Measurements from ENCODE around the gene CBX2. TPM values are rescaled to one million over a fixed set of nuclear protein-coding genes. Genes with fewer than 3 reads are reported as not detected.

CBX2 gene
- total RNA-seq, 1 experiment from 2014 or later = 4.8 TPM

DNA sequence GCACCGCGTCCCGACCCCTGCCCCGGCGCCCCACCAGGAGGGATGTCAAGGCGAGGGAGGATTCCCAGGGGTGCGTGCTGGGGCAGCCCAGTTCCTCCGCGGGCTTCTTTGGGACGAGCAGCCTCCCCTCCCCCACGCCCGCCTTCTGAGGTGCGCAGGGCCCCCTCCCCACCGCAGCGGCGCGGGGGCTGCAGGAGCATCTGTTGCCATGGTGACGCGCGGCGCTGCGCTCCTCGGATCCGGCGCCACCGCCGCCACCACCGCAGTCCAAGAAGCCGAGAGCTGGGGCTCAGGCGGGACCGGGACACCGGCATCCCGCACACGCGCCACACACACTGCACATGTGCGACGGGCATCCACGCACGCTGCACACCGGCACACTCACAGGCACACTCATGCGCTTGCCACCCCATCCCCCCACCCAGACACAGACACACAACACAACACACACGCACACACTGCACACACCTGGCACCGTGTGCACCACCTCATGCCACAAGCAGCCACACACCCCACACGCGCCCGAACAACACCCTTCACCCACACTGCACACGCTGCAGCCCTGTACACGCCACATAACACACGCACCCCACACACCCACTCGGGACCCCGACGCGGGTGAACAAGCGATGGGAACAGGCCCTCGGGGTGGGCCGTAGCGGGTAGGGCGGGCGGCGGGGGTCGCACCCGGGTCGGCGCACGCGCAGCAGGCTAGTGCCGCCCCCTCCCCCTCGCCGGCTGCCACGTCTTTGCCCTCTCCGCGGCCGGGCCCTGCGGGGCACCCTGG is 30.2 kb upstream of the CBX2 start:
- no peak for DNase-seq
- H3K27me3 ChIP-seq (ENCODE audit: low read length) = no peaks in the 10 kb centered on the region
- no peaks in the 10 kb centered on the region for H3K9me2 ChIP-seq (replicated peaks; ENCODE audit: insufficient read depth, low read length)
- H2AFZ ChIP-seq (ENCODE audit: low read length) = no peak overlapping the region
- no peaks in the 10 kb centered on the region for H3K36me3 ChIP-seq (ENCODE audit: insufficient read depth, low read length)
- no peak overlapping the region for H3K9ac ChIP-seq (ENCODE audit: low read length)
- H3K4me2 ChIP-seq (ENCODE audit: low read depth, low read length, poor library complexity, severe bottlenecking) = no peak overlapping the region
- no peaks in the 10 kb centered on the region for H3K4me1 ChIP-seq (ENCODE audit: low read length)
- H3K9me3 ChIP-seq (ENCODE audit: low read length) = no peaks in the 10 kb centered on the region
- H3K4me3 ChIP-seq (ENCODE audit: low read length) = no peak overlapping the region
- no peaks in the 10 kb centered on the region for H3K79me2 ChIP-seq (ENCODE audit: low read length)
- no peaks in the 10 kb centered on the region for H4K20me1 ChIP-seq (ENCODE audit: insufficient read depth, low read depth, low read length)
- H3K27ac ChIP-seq (ENCODE audit: low read length) = no peak overlapping the region

DNA sequence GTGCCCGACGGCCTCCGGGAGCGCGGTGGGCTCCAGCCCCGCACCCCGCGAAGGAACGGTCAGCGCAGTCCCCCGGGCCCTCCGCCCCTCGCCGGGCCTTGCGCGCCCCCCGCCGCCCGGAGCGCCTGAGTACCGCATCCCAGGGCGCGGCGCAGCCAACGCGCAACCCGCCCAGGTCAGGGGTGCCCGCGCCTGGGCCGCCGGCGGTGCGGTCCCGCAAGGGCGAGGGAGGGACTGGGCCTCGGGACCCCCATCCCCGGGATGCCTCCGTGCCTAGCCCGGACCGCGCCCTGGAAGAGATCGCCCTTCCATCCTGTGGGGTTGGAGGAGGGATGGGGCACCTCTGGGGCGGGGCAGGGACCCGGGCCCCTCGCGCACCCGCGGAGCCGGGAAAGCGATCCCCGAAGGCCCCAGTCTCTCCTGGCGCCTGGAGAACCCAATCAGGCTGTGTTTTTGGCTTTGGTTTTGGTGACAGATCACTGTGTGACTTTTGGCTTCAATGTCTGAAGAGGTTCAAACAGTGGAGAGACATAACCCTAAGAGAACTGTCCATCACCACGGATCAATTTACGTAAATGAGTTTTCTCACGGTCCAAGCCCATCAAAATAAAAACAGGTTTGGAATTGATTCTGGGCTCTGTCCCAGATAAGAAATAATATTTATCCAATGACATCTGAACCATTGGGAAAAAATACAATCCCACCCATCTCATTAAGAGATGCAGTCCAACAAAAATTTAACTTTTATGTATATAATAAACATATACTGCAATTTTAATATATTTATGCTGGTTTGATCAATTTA is 29.5 kb upstream of the CBX2 start:
- no peaks in the 10 kb centered on the region for H3K79me2 ChIP-seq (ENCODE audit: low read length)
- no peaks in the 10 kb centered on the region for H3K9me3 ChIP-seq (ENCODE audit: low read length)
- H4K20me1 ChIP-seq (ENCODE audit: insufficient read depth, low read depth, low read length) = no peaks in the 10 kb centered on the region
- no peak overlapping the region for H3K4me3 ChIP-seq (ENCODE audit: low read length)
- no peak overlapping the region for H3K4me2 ChIP-seq (ENCODE audit: low read depth, low read length, poor library complexity, severe bottlenecking)
- H3K27me3 ChIP-seq (ENCODE audit: low read length) = no peaks in the 10 kb centered on the region
- no peak overlapping the region for H2AFZ ChIP-seq (ENCODE audit: low read length)
- no peak overlapping the region for H3K9ac ChIP-seq (ENCODE audit: low read length)
- DNase-seq = no peak
- H3K36me3 ChIP-seq (ENCODE audit: insufficient read depth, low read length) = no peaks in the 10 kb centered on the region
- no peaks in the 10 kb centered on the region for H3K9me2 ChIP-seq (replicated peaks; ENCODE audit: insufficient read depth, low read length)
- H3K4me1 ChIP-seq (ENCODE audit: low read length) = no peaks in the 10 kb centered on the region
- no peak overlapping the region for H3K27ac ChIP-seq (ENCODE audit: low read length)

DNA sequence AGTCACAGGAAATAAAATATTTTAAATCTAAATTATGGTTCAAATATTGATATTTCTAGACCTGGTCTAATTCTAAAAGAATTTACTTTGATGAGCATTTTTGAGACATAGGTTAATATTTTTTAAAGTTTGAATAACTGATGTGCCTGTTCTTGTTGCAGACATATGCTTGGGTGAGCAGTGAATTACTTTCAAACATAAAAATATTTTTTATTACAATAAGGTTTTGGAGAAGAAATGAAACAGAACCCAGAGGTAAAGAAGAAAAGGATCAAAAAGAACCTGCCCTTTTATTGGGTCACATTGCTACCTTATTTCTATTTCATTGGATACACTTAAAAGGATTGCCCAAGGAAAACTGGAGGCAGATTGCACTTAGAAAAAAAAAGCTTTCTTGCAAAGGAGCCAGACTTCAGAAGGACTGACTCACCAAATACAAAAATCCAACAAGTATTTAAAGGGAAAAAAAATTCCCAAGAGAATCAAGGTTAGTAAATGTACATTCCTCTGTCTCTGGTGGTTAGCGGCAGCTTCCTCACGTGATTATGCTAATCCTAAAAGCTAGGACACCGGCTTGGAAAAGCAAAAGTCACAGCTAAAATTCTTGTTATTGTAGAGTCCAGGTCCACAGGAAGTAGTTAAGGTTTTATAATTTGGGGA is 28.7 kb upstream of the CBX2 start:
- Histone ChIP-seq H3K9me2 (replicated peaks; ENCODE audit: insufficient read depth, low read length) (no peaks in the 10 kb centered on the region), H3K27me3 (ENCODE audit: low read length) (no peaks in the 10 kb centered on the region)

DNA sequence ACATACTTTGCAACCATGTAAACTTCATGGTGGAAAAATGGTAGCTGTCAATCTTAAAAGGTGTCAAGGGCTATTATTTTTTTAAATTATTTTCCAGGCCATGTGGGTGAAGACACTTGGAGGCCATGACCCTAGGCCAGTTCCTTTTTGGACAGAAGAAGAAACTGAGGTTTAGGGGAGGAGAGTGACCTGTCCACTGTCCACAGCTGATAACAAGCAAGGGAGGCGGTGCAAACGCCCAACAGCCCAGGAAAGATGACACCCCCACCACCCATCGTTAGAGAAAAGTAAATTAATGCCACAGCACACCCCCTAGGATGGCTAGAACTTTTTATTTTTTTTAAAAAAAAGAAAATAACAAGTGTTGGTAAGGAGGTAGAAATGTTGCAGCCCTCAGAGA is 28.0 kb upstream of the CBX2 start:
- H3K4me1 ChIP-seq (ENCODE audit: low read length) = no peaks in the 10 kb centered on the region
- H3K4me3 ChIP-seq (ENCODE audit: low read length) = no peak overlapping the region
- no peak overlapping the region for H3K27ac ChIP-seq (ENCODE audit: low read length)
- H4K20me1 ChIP-seq (ENCODE audit: insufficient read depth, low read depth, low read length) = no peaks in the 10 kb centered on the region
- H3K27me3 ChIP-seq (ENCODE audit: low read length) = no peaks in the 10 kb centered on the region
- no peak for DNase-seq
- H3K79me2 ChIP-seq (ENCODE audit: low read length) = no peaks in the 10 kb centered on the region
- no peak overlapping the region for H3K9ac ChIP-seq (ENCODE audit: low read length)
- no peaks in the 10 kb centered on the region for H3K9me2 ChIP-seq (replicated peaks; ENCODE audit: insufficient read depth, low read length)
- H3K36me3 ChIP-seq (ENCODE audit: insufficient read depth, low read length) = no peaks in the 10 kb centered on the region
- no peak overlapping the region for H3K4me2 ChIP-seq (ENCODE audit: low read depth, low read length, poor library complexity, severe bottlenecking)
- no peak overlapping the region for H2AFZ ChIP-seq (ENCODE audit: low read length)
- no peaks in the 10 kb centered on the region for H3K9me3 ChIP-seq (ENCODE audit: low read length)

More for the DNA sequence above, 28.7 kb upstream of the CBX2 start:
- no peak overlapping the region for H3K4me2 ChIP-seq (ENCODE audit: low read depth, low read length, poor library complexity, severe bottlenecking)
- H3K9me3 ChIP-seq (ENCODE audit: low read length) = no peaks in the 10 kb centered on the region
- no peaks in the 10 kb centered on the region for H3K79me2 ChIP-seq (ENCODE audit: low read length)
- no peak overlapping the region for H2AFZ ChIP-seq (ENCODE audit: low read length)
- no peak overlapping the region for H3K9ac ChIP-seq (ENCODE audit: low read length)
- no peak overlapping the region for H3K27ac ChIP-seq (ENCODE audit: low read length)
- H3K4me3 ChIP-seq (ENCODE audit: low read length) = no peak overlapping the region
- DNase-seq = no peak
- no peaks in the 10 kb centered on the region for H3K36me3 ChIP-seq (ENCODE audit: insufficient read depth, low read length)
- H4K20me1 ChIP-seq (ENCODE audit: insufficient read depth, low read depth, low read length) = no peaks in the 10 kb centered on the region
- no peaks in the 10 kb centered on the region for H3K4me1 ChIP-seq (ENCODE audit: low read length)

DNA sequence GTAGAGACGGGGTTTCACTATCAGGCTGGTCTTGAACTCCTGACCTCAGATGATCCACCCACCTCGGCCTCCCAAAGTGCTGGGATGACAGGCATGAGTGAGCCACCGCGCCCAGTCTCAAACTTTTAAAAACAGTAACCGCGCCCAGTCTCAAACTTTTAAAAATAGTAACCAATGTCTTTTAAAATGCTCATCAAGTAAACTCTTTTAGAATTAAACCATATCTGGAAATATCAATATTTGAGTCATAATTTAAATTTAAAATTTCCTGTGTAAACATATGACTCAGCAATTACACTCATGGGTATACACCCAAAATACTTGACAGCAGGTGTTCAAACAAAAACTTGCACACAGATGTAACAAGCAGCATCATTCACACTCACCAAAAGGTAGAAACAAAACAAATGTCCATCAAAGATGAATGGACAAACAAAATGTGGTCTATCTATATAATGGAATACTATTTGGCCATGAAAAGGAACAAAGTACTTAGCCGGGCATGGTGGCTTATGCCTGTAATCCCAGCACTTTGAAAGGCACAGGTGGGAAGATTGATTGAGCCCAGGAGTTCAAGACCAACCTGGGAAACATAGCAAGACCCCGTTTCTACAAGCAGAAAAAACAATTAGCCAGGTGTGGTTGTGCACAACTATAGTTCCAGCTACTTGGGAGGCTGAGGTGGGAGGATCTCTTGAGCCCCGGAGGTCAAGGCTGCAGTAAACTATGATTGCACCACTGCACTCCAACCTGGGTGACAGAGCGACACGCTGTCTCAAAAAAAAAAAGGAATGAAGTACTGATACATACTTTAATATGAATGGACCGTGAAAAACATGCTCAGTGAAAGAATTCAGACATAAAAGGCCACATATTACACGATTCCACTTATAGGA is 27.1 kb upstream of the CBX2 start:
- H3K4me1 ChIP-seq (ENCODE audit: low read length) = no peaks in the 10 kb centered on the region
- H3K4me2 ChIP-seq (ENCODE audit: low read depth, low read length, poor library complexity, severe bottlenecking) = no peak overlapping the region
- no peaks in the 10 kb centered on the region for H3K36me3 ChIP-seq (ENCODE audit: insufficient read depth, low read length)
- H3K9me2 ChIP-seq (replicated peaks; ENCODE audit: insufficient read depth, low read length) = no peaks in the 10 kb centered on the region
- H3K9me3 ChIP-seq (ENCODE audit: low read length) = no peaks in the 10 kb centered on the region
- no peaks in the 10 kb centered on the region for H3K27me3 ChIP-seq (ENCODE audit: low read length)
- H3K27ac ChIP-seq (ENCODE audit: low read length) = no peak overlapping the region
- H3K4me3 ChIP-seq (ENCODE audit: low read length) = no peak overlapping the region
- no peaks in the 10 kb centered on the region for H3K79me2 ChIP-seq (ENCODE audit: low read length)
- H3K9ac ChIP-seq (ENCODE audit: low read length) = no peak overlapping the region
- DNase-seq = no peak
- no peaks in the 10 kb centered on the region for H4K20me1 ChIP-seq (ENCODE audit: insufficient read depth, low read depth, low read length)
- no peak overlapping the region for H2AFZ ChIP-seq (ENCODE audit: low read length)

DNA sequence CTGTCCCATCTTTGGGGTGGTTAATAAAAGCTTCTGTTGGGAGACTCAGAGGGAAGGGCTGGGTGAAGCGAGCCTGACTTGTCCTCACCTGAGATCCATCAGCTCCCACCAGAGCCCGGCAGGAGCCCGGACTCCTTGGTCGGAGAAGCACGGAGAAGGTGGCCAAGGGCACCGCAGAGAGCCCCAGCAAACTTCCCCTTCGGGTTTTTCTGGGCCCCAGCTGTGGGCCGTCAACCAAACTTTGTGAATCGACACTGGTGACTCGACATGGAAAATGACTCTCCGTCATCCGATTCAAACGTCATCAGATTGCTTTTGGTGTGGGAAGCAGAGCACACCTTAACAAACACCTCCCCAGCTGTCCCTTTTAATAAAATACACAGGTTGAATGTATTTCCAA is 25.8 kb upstream of the CBX2 start:
- H3K36me3 ChIP-seq (ENCODE audit: insufficient read depth, low read length) = no peaks in the 10 kb centered on the region
- no peak overlapping the region for H3K4me2 ChIP-seq (ENCODE audit: low read depth, low read length, poor library complexity, severe bottlenecking)
- no peak overlapping the region for H3K27ac ChIP-seq (ENCODE audit: low read length)
- no peaks in the 10 kb centered on the region for H3K4me1 ChIP-seq (ENCODE audit: low read length)
- H2AFZ ChIP-seq (ENCODE audit: low read length) = no peak overlapping the region
- no peak for DNase-seq
- no peak overlapping the region for H3K9ac ChIP-seq (ENCODE audit: low read length)
- no peaks in the 10 kb centered on the region for H3K9me2 ChIP-seq (replicated peaks; ENCODE audit: insufficient read depth, low read length)
- no peaks in the 10 kb centered on the region for H3K79me2 ChIP-seq (ENCODE audit: low read length)
- H3K9me3 ChIP-seq (ENCODE audit: low read length) = no peaks in the 10 kb centered on the region
- H4K20me1 ChIP-seq (ENCODE audit: insufficient read depth, low read depth, low read length) = no peaks in the 10 kb centered on the region
- H3K27me3 ChIP-seq (ENCODE audit: low read length) = no peaks in the 10 kb centered on the region
- no peak overlapping the region for H3K4me3 ChIP-seq (ENCODE audit: low read length)

DNA sequence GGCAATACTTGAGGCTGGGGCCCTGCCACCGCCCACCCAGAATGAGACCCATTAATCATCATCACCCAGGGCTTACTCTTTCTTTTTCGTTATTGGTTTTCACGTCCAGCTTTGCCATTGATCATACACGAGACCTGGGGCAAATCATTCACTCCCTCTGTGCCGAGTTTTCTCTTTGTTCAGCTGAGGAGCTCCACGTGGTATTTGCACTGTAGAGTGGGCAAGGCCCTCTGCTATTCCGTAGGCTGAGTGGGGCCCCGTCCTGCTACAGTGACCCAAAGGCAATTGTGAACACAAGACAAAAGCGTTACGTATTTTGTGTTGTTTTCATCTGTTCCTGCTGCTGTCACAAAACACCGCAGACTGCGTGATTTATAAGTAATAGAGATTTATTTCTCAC is 23.6 kb upstream of the CBX2 start:
- H3K9ac ChIP-seq (ENCODE audit: low read length) = no peak overlapping the region
- H3K36me3 ChIP-seq (ENCODE audit: insufficient read depth, low read length) = no peaks in the 10 kb centered on the region
- H3K4me3 ChIP-seq (ENCODE audit: low read length) = no peak overlapping the region
- H3K27ac ChIP-seq (ENCODE audit: low read length) = no peak overlapping the region
- H3K27me3 ChIP-seq (ENCODE audit: low read length) = no peaks in the 10 kb centered on the region
- no peaks in the 10 kb centered on the region for H3K79me2 ChIP-seq (ENCODE audit: low read length)
- DNase-seq = no peak
- no peaks in the 10 kb centered on the region for H3K9me3 ChIP-seq (ENCODE audit: low read length)
- no peak overlapping the region for H2AFZ ChIP-seq (ENCODE audit: low read length)
- H3K9me2 ChIP-seq (replicated peaks; ENCODE audit: insufficient read depth, low read length) = no peaks in the 10 kb centered on the region
- no peaks in the 10 kb centered on the region for H4K20me1 ChIP-seq (ENCODE audit: insufficient read depth, low read depth, low read length)
- no peaks in the 10 kb centered on the region for H3K4me1 ChIP-seq (ENCODE audit: low read length)
- H3K4me2 ChIP-seq (ENCODE audit: low read depth, low read length, poor library complexity, severe bottlenecking) = no peak overlapping the region

All from Karpas-422 (cell line).